ENCODE measurements around the gene DNAJC5G.
A peak's percentile ranks its signal among the peaks of the same experiment; 100 is the strongest.

DNAJC5G gene

GRCh38 chr2:27255187-27255586, 20.0 kb upstream of the DNAJC5G start:
- no peak overlapping the region for H3K4me3 ChIP-seq (ENCODE audit: low read depth, low read length)
- no peaks in the 10 kb centered on the region for H3K9me3 ChIP-seq (ENCODE audit: severe bottlenecking)
- H3K27ac ChIP-seq: no peak overlapping the region
- TF ChIP-seq CTCF (IDR thresholded peaks at IDR 0.05; ENCODE audit: low read depth, low read length): no peak
- no peaks in the 10 kb centered on the region for H3K27me3 ChIP-seq (ENCODE audit: insufficient read depth, low read depth, severe bottlenecking)
- DNase-seq: no peak
- peaks cover 3% of the 10 kb centered on the region; the same call in 1 of the 2 replicates for H3K36me3 ChIP-seq

GRCh38 chr2:27255660-27256059, 19.6 kb upstream of the DNAJC5G start:
- H3K36me3 ChIP-seq: peaks cover 3% of the 10 kb centered on the region; the same call in 1 of the 2 replicates
- H3K4me3 ChIP-seq (ENCODE audit: low read depth, low read length): no peak overlapping the region
- H3K9me3 ChIP-seq (ENCODE audit: severe bottlenecking): no peaks in the 10 kb centered on the region
- TF ChIP-seq CTCF (IDR thresholded peaks at IDR 0.05; ENCODE audit: low read depth, low read length): no peak
- H3K27me3 ChIP-seq (ENCODE audit: insufficient read depth, low read depth, severe bottlenecking): no peaks in the 10 kb centered on the region
- H3K27ac ChIP-seq: no peak overlapping the region
- no peak for DNase-seq

- Histone ChIP-seq H3K9me3 (ENCODE audit: severe bottlenecking) (no peaks in the 10 kb centered on the region), H3K36me3 (peaks cover 3% of the 10 kb centered on the region; the same call in 1 of the 2 replicates), H3K4me3 (ENCODE audit: low read depth, low read length) (no peak overlapping the region), H3K27ac (no peak overlapping the region), H3K27me3 (ENCODE audit: insufficient read depth, low read depth, severe bottlenecking) (peaks cover 11% of the 10 kb centered on the region)
- DNase-seq: no peak
- no peak for TF ChIP-seq CTCF (IDR thresholded peaks at IDR 0.05; ENCODE audit: low read depth, low read length)
Measured at GRCh38 chr2:27256855-27257454, 18.3 kb upstream of the DNAJC5G start.

GRCh38 chr2:27258051-27258450, 17.2 kb upstream of the DNAJC5G start:
- DNase-seq: no peak
- Histone ChIP-seq H3K4me3 (ENCODE audit: low read depth, low read length) (no peak overlapping the region), H3K36me3 (peaks cover 3% of the 10 kb centered on the region; the same call in 1 of the 2 replicates), H3K9me3 (ENCODE audit: severe bottlenecking) (no peaks in the 10 kb centered on the region), H3K27me3 (ENCODE audit: insufficient read depth, low read depth, severe bottlenecking) (peaks cover 17% of the 10 kb centered on the region), H3K27ac (no peak overlapping the region)
- no peak for TF ChIP-seq CTCF (IDR thresholded peaks at IDR 0.05; ENCODE audit: low read depth, low read length)

- H3K4me3 ChIP-seq (ENCODE audit: low read depth, low read length): peak overlapping the region; percentile 76
- H3K27me3 ChIP-seq (ENCODE audit: insufficient read depth, low read depth, severe bottlenecking): peaks cover 29% of the 10 kb centered on the region
- H3K27ac ChIP-seq: no peak overlapping the region
- no peaks in the 10 kb centered on the region for H3K9me3 ChIP-seq (ENCODE audit: severe bottlenecking)
- peaks cover 3% of the 10 kb centered on the region; the same call in 1 of the 2 replicates for H3K36me3 ChIP-seq
- TF ChIP-seq CTCF (IDR thresholded peaks at IDR 0.05; ENCODE audit: low read depth, low read length): no peak
- no peak for DNase-seq
Measured at GRCh38 chr2:27261241-27261925, 13.8 kb upstream of the DNAJC5G start.

All from WERI-Rb-1 (cell line).